Measurements from ENCODE around the gene ETS1. TPM values are rescaled to one million over a fixed set of nuclear protein-coding genes. Genes with fewer than 3 reads are reported as not detected.
"Not testable (repeated sequence)": the region's sequence is repeated elsewhere in the genome, so short reads cannot be mapped to it uniquely, and the experiment has no call there.

ETS1 gene
- total RNA-seq, 2 donors from 2014 or later, result 15.2 to 30.0 TPM

- intact Hi-C loops (cut with DNase I), result no loop called here
- Histone ChIP-seq H3K27ac (no peak overlapping the region), H3K27me3 (replicated peaks; ENCODE audit: insufficient read depth) (no peaks in the 10 kb centered on the region), H3K4me3 (no peak overlapping the region), H3K4me1 (replicated peaks) (peaks cover 4% of the 10 kb centered on the region), H3K36me3 (no peaks in the 10 kb centered on the region), H3K9me3 (no peaks in the 10 kb centered on the region)
- WGBS, result 47% methylated on average over 26 of the region's 26 CpGs
- no peak for DNase-seq (ENCODE audit: low spot score)
- TF ChIP-seq POLR2A (IDR thresholded peaks at IDR 0.05) (no peak), POLR2AphosphoS5 (IDR thresholded peaks at IDR 0.05) (no peak), CTCF (IDR thresholded peaks at IDR 0.05) (no peak)
These were observed 135.5 kb downstream of the ETS1 start for GRCh38 chr11:128451652-128452470.

GRCh38 chr11:128450882-128451651 is 136.3 kb downstream of the ETS1 start:
- Histone ChIP-seq H3K27ac (no peak overlapping the region), H3K36me3 (no peaks in the 10 kb centered on the region), H3K9me3 (no peaks in the 10 kb centered on the region), H3K27me3 (replicated peaks; ENCODE audit: insufficient read depth) (no peaks in the 10 kb centered on the region), H3K4me3 (no peak overlapping the region), H3K4me1 (replicated peaks) (peaks cover 4% of the 10 kb centered on the region)
- TF ChIP-seq CTCF (IDR thresholded peaks at IDR 0.05), result no peak
- no peak for TF ChIP-seq POLR2A (IDR thresholded peaks at IDR 0.05)
- no peak for TF ChIP-seq POLR2AphosphoS5 (IDR thresholded peaks at IDR 0.05)
- intact Hi-C loops (cut with DNase I), result no loop called here
- DNase-seq (ENCODE audit: low spot score), result no peak
- 77% methylated on average over 21 of the region's 21 CpGs for WGBS

- H3K4me3 ChIP-seq; H3K36me3 ChIP-seq; H3K27ac ChIP-seq; H3K27me3 ChIP-seq (replicated peaks; ENCODE audit: insufficient read depth); H3K9me3 ChIP-seq; H3K4me1 ChIP-seq (replicated peaks); DNase-seq (ENCODE audit: low spot score); intact Hi-C loops (cut with DNase I): not testable (repeated sequence)
- WGBS, result 89% methylated on average over 4 of the region's 4 CpGs
These were observed 136.9 kb downstream of the ETS1 start for GRCh38 chr11:128450425-128450824.

- no peaks in the 10 kb centered on the region for H3K27me3 ChIP-seq (replicated peaks; ENCODE audit: insufficient read depth)
- H3K4me1 ChIP-seq (replicated peaks), result peaks cover 4% of the 10 kb centered on the region
- no peak overlapping the region for H3K4me3 ChIP-seq
- intact Hi-C loops (cut with DNase I), result no loop called here
- no peaks in the 10 kb centered on the region for H3K36me3 ChIP-seq
- 90% methylated on average over 3 of the region's 3 CpGs for WGBS
- DNase-seq (ENCODE audit: low spot score), result no peak
- no peaks in the 10 kb centered on the region for H3K9me3 ChIP-seq
- no peak overlapping the region for H3K27ac ChIP-seq
- TF ChIP-seq POLR2A (IDR thresholded peaks at IDR 0.05), result no peak
- no peak for TF ChIP-seq POLR2AphosphoS5 (IDR thresholded peaks at IDR 0.05)
- no peak for TF ChIP-seq CTCF (IDR thresholded peaks at IDR 0.05)
These were observed 138.2 kb downstream of the ETS1 start for GRCh38 chr11:128448981-128449713.

- no peaks in the 10 kb centered on the region for H3K36me3 ChIP-seq
- intact Hi-C loops (cut with DNase I), result no loop called here
- 74% methylated on average over 7 of the region's 7 CpGs for WGBS
- peaks cover 4% of the 10 kb centered on the region for H3K4me1 ChIP-seq (replicated peaks)
- no peaks in the 10 kb centered on the region for H3K27me3 ChIP-seq (replicated peaks; ENCODE audit: insufficient read depth)
- no peak for TF ChIP-seq POLR2A (IDR thresholded peaks at IDR 0.05)
- no peak for TF ChIP-seq POLR2AphosphoS5 (IDR thresholded peaks at IDR 0.05)
- no peak for TF ChIP-seq CTCF (IDR thresholded peaks at IDR 0.05)
- H3K9me3 ChIP-seq, result no peaks in the 10 kb centered on the region
- no peak overlapping the region for H3K4me3 ChIP-seq
- DNase-seq (ENCODE audit: low spot score), result no peak
- H3K27ac ChIP-seq, result no peak overlapping the region
These were observed 139.0 kb downstream of the ETS1 start for GRCh38 chr11:128448200-128448886.

Data from prostate gland (tissue), 2 donors.